ENCODE results near the gene ZNRF3. TPM values are rescaled to one million over a fixed set of nuclear protein-coding genes. Genes with fewer than 3 reads are reported as not detected.

ZNRF3 gene
- total and polyA plus RNA-seq, 2 experiments from 2014 or later: 11.1 to 32.2 TPM

DNA sequence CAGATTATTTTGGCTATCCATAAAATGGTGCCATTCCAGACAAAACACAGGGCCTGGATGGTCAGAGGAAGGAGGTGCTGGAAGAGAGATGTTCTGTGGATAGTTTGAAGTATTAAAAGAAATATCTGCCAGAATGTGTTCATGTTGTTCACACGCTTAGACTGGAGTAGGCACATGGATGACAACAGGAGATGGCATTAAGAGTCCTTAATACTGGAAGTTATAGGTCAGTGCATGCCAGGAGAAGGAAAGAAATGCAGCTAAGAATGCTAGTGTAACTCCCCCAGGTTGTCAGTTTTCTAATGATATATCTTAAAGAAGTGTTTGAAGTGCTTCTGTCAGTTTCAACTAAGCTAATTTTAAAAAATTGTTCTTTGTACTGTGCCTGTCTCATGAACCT is 209.7 kb downstream of the ZNRF3 start (continued):
- TF ChIP-seq ETS1 (IDR thresholded peaks at IDR 0.05) (no peak), NANOG (IDR thresholded peaks at IDR 0.05; ENCODE audit: borderline replicate concordance) (no peak), JUNB (IDR thresholded peaks at IDR 0.05; ENCODE audit: unreplicated experiment) (no peak), CREB1 (CRISPR knock-in tag; IDR thresholded peaks at IDR 0.05; ENCODE audit: low read depth) (no peak), REST (IDR thresholded peaks at IDR 0.05; ENCODE audit: unreplicated experiment) (no peak), CTCF (conservative IDR thresholded peaks at IDR 0.05; ENCODE audit: low read depth in 2 of 2) (no peak), EZH2 (IDR thresholded peaks at IDR 0.05; ENCODE audit: low read depth, unreplicated experiment) (no peak)

GRCh38 chr22:29093501-29094300 is 210.3 kb downstream of the ZNRF3 start:
- H3K4me2 ChIP-seq: no peak overlapping the region
- Mint-ChIP-seq H3K4me1 (peaks cover 22% of the 10 kb centered on the region), H3K36me3 (ENCODE audit: low read depth) (no peaks in the 10 kb centered on the region), H3K9me3 (no peaks in the 10 kb centered on the region), H3K27ac (no peak overlapping the region), H3K4me3 (no peak overlapping the region), H3K27me3 (ENCODE audit: insufficient read depth, low read depth, poor library complexity) (peaks cover 2% of the 10 kb centered on the region)
- no peak overlapping the region for H2AFZ ChIP-seq
- H3K4me1 ChIP-seq (ENCODE audit: insufficient read depth): peaks cover 23% of the 10 kb centered on the region
- no peaks in the 10 kb centered on the region for H3K79me2 ChIP-seq (replicated peaks; ENCODE audit: insufficient read depth)
- TF ChIP-seq REST (IDR thresholded peaks at IDR 0.05; ENCODE audit: unreplicated experiment) (no peak), NANOG (IDR thresholded peaks at IDR 0.05; ENCODE audit: borderline replicate concordance) (no peak), ZNF331 (CRISPR knock-in tag; IDR thresholded peaks at IDR 0.05; ENCODE audit: low read depth) (no peak), JUNB (IDR thresholded peaks at IDR 0.05; ENCODE audit: unreplicated experiment) (no peak), STAT1 (IDR thresholded peaks at IDR 0.05; ENCODE audit: unreplicated experiment) (no peak), POLR2AphosphoS5 (IDR thresholded peaks at IDR 0.05; ENCODE audit: low read depth) (no peak), EZH2phosphoT487 (IDR thresholded peaks at IDR 0.05; ENCODE audit: unreplicated experiment) (no peak), EZH2 (IDR thresholded peaks at IDR 0.05; ENCODE audit: low read depth, unreplicated experiment) (no peak)
- ATAC-seq (no peak), DNase-seq (ENCODE audit: low spot score) (no peak)
- H3F3A ChIP-seq (replicated peaks; ENCODE audit: low read depth): no peaks in the 10 kb centered on the region
- H3K9me2 ChIP-seq (ENCODE audit: insufficient read depth): no peaks in the 10 kb centered on the region
- H3K36me3 ChIP-seq (ENCODE audit: insufficient read depth): no peaks in the 10 kb centered on the region
- H3K27me3 ChIP-seq (ENCODE audit: insufficient read depth): no peaks in the 10 kb centered on the region
- H3K4me3 ChIP-seq: no peak overlapping the region
- no peak overlapping the region for H3K27ac ChIP-seq (ENCODE audit: low read depth)
- H4K20me1 ChIP-seq (replicated peaks; ENCODE audit: insufficient read depth): 0 out of 2 replicates have a peak, but pooled peaks cover 2% of the 10 kb centered on the region
